ENCODE measurements around the gene TMF1.
A peak's percentile ranks its signal among the peaks of the same experiment; 100 is the strongest.

TMF1 gene

GRCh38 chr3:68984011-68984530, 68.1 kb downstream of the TMF1 start:
- no peak for DNase-seq (ENCODE audit: low read depth)

GRCh38 chr3:68977486-68978167, 74.5 kb downstream of the TMF1 start:
- DNase-seq (ENCODE audit: low read depth): peak; percentile 11

GRCh38 chr3:68974711-68975110, 77.4 kb downstream of the TMF1 start:
- no peak for DNase-seq (ENCODE audit: low read depth)

GRCh38 chr3:68973639-68974038, 78.5 kb downstream of the TMF1 start:
- peak; percentile 7 for DNase-seq (ENCODE audit: low read depth)

GRCh38 chr3:68972358-68972979, 79.7 kb downstream of the TMF1 start:
- peak; percentile 58 for DNase-seq (ENCODE audit: low read depth)

Measured in iris pigment epithelial cell (primary cell).